ENCODE data around the gene UGT1A1. TPM values are rescaled to one million over a fixed set of nuclear protein-coding genes. Genes with fewer than 3 reads are reported as not detected.

The UGT1A1 gene
- total and polyA plus RNA-seq, 7 donors: 0.06 TPM; not detected in 6

DNA sequence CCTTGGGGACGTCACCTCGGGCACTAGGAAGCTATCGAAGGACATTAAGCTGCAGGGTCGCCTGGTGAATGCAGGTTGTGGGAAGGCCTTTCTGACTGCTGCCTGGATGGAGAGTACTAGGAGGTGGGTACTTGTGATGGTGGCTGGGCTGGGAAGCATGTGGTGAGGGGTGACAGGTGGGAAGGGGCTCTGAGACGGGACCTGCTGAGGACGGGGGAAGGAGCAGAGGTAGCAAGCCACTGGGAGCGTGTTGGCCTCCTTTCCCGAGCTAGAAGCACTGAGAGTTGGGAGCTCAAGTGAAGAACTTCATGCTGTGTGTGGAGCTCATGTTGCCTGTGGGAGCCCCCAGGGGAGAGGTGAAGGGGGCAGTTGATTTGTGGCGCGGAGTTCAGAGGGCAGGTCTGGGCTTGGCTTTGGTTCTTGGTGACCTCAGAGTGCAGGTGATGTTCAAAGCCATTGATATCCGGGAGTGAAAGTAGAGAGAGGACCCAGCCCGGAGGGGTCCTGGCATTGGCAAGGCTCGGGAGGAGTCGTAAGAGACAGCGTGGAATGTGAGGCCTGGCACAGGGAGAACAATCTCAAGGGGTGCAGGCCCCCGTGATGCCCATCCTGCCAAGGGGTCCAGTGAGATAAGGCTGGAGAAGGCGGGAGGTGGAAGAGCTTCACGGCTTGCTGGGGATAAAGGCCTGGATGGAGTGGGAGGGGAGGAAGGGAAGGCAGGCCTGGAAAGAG lies 31.2 kb downstream of the UGT1A1 start:
- DNase-seq (no peak), ATAC-seq (no peak)
- intact Hi-C loops (cut with DNase I): no loop called here
- TF ChIP-seq, protein P1, sequence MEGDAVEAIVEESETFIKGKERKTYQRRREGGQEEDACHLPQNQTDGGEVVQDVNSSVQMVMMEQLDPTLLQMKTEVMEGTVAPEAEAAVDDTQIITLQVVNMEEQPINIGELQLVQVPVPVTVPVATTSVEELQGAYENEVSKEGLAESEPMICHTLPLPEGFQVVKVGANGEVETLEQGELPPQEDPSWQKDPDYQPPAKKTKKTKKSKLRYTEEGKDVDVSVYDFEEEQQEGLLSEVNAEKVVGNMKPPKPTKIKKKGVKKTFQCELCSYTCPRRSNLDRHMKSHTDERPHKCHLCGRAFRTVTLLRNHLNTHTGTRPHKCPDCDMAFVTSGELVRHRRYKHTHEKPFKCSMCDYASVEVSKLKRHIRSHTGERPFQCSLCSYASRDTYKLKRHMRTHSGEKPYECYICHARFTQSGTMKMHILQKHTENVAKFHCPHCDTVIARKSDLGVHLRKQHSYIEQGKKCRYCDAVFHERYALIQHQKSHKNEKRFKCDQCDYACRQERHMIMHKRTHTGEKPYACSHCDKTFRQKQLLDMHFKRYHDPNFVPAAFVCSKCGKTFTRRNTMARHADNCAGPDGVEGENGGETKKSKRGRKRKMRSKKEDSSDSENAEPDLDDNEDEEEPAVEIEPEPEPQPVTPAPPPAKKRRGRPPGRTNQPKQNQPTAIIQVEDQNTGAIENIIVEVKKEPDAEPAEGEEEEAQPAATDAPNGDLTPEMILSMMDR (IDR thresholded peaks at IDR 0.05): no peak
- Histone ChIP-seq H3K27me3 (ENCODE audit: insufficient read depth in 3 of 3, low read length in 2 of 3) (no peaks in the 10 kb centered on the region), H3K27ac (no peak overlapping the region), H3K36me3 (ENCODE audit: insufficient read depth in 1 of 2, low read depth in 1 of 2) (no peaks in the 10 kb centered on the region), H3K4me3 (no peak overlapping the region), H3K4me1 (no peaks in the 10 kb centered on the region), H3K9me3 (no peaks in the 10 kb centered on the region)
- WGBS, 3 donors: 64 to 72% (median 71%) methylated on average over 18 of the region's 18 CpGs

DNA sequence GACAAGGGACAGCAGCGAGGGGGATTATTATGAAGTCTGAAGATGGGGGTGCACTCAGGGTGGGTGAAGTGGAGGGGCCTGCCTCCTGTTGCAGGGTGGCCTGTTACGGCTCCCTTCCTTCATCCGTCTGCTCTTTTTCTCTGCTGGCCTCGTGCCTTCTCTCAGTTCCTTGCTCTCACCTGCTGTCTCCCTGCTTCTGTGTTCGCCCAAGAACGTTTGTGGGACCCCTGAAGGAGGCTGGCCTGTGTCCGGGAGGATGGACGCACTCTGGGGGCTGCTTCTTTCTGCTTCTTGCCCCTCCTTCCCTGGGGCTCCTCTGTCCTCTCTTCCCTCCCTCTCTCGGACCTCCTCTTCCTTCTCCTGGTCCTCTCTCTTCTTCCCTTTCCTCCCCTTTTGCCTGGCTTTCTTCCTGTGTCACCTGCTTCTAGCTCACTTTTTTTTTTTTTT lies 31.8 kb downstream of the UGT1A1 start:
- Histone ChIP-seq H3K4me3 (no peak overlapping the region), H3K27me3 (ENCODE audit: insufficient read depth in 3 of 3, low read length in 2 of 3) (no peaks in the 10 kb centered on the region), H3K36me3 (ENCODE audit: insufficient read depth in 1 of 2, low read depth in 1 of 2) (no peaks in the 10 kb centered on the region), H3K9me3 (no peaks in the 10 kb centered on the region), H3K27ac (no peak overlapping the region), H3K4me1 (no peaks in the 10 kb centered on the region)
- TF ChIP-seq, protein P1 (IDR thresholded peaks at IDR 0.05): no peak
- intact Hi-C loops (cut with DNase I): no loop called here
- no peak for ATAC-seq
- WGBS, 3 donors: 66 to 80% (median 73%) methylated on average over 7 to 9 of the region's 9 CpGs
- DNase-seq: no peak

DNA sequence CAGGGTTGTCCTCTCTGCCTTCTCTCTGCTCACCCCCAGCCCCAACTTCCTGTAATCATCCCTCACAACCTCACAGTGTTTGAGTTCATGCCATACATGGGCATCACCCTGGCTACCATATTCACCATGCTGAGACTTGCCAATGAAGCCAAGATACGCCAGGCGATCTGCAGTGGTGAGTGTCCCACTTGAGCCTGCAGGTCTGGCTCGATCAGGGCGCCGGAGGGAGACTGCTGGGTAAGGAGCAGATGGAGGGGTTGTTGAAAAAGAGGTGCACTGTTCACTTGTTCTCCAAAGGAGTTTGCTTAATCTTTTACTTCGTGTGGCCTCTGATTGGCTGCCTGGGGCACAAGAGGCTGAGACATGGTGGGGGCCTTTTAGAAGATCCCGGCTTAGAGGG lies 32.6 kb downstream of the UGT1A1 start:
- intact Hi-C loops (cut with DNase I): no loop called here

DNA sequence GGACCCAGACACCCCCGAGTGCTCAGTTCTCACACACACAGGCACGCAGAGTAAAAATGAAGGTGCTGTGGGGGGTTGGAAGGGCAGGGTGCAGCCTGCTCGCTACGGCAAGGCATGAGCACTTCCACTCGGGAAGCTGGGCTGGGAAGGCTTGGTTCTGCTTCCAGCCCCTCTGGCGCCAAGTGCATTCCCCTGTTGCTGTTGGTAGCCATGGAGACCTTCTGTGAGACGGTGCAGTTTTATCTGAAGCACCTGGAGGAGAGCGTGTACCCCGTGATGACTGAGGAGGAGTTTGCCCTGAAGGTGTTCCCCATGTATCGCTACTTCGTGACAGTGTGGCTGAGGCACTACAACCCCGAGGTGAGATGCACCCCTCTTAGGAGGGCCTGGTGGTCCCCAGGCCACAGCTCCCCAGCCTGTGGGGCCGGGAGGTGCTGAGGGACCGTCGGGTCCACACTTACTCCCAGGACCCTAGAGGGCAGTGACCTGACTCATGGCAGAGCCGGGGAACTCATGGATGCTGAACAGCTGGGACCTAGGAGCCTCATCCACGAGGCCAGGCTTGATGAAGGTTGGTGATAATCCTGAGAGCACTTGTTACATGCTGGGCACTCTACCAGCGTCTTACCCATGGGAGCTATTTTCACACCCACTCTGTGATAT lies 33.5 kb downstream of the UGT1A1 start:
- Histone ChIP-seq H3K27ac (no peak overlapping the region), H3K4me1 (no peaks in the 10 kb centered on the region), H3K9me3 (no peaks in the 10 kb centered on the region), H3K36me3 (ENCODE audit: insufficient read depth in 1 of 2, low read depth in 1 of 2) (no peaks in the 10 kb centered on the region), H3K27me3 (ENCODE audit: insufficient read depth in 3 of 3, low read length in 2 of 3) (no peaks in the 10 kb centered on the region), H3K4me3 (no peak overlapping the region)
- intact Hi-C loops (cut with DNase I): no loop called here
- no peak for DNase-seq
- WGBS, 3 donors: 74 to 75% (median 75%) methylated on average over 18 of the region's 18 CpGs
- ATAC-seq: no peak
- TF ChIP-seq, protein P1 (IDR thresholded peaks at IDR 0.05): no peak

More for the DNA sequence above, 32.6 kb downstream of the UGT1A1 start:
- 80 to 92% (median 91%) methylated on average over 7 of the region's 7 CpGs for WGBS, 3 donors
- TF ChIP-seq, protein P1 (IDR thresholded peaks at IDR 0.05): no peak
- Histone ChIP-seq H3K4me3 (no peak overlapping the region), H3K9me3 (no peaks in the 10 kb centered on the region), H3K36me3 (ENCODE audit: insufficient read depth in 1 of 2, low read depth in 1 of 2) (no peaks in the 10 kb centered on the region), H3K27ac (no peak overlapping the region), H3K27me3 (ENCODE audit: insufficient read depth in 3 of 3, low read length in 2 of 3) (no peaks in the 10 kb centered on the region), H3K4me1 (no peaks in the 10 kb centered on the region)
- DNase-seq (no peak), ATAC-seq (no peak)

All from psoas muscle (tissue), 8 donors.